ENCODE results near the gene TRMT11. TPM values are rescaled to one million over a fixed set of nuclear protein-coding genes. Genes with fewer than 3 reads are reported as not detected.

Gene TRMT11
- polyA plus RNA-seq, 1 donor (not counting 4 experiments of a cell fraction or from before 2014, with no cell fraction given): 23.0 TPM

GRCh38 chr6:126002755-126003679 is 16.7 kb downstream of the TRMT11 start:
- Histone ChIP-seq H3K4me3 (ENCODE audit: control insufficient read depth in 2 of 3, extremely low read depth in 1 of 3, insufficient read depth in 2 of 3, low read depth in 1 of 3, low read length in 3 of 3) (no peak overlapping the region), H3K9me3 (ENCODE audit: control insufficient read depth, low read depth, low read length) (no peaks in the 10 kb centered on the region), H3K4me2 (ENCODE audit: control insufficient read depth, extremely low read depth, insufficient read depth, low read depth, low read length) (no peak overlapping the region), H3K4me1 (ENCODE audit: control insufficient read depth, extremely low read depth, insufficient read depth, low read length) (no peaks in the 10 kb centered on the region), H3K9me1 (ENCODE audit: control insufficient read depth, extremely low read depth, insufficient read depth, low read length) (no peaks in the 10 kb centered on the region), H3K36me3 (ENCODE audit: control insufficient read depth in 2 of 2, extremely low read depth in 1 of 2, insufficient read depth in 2 of 2, low read length in 2 of 2) (peaks cover 6 to 10% of the 10 kb centered on the region in 2 experiments), H2AFZ (ENCODE audit: control insufficient read depth, low read length) (no peak overlapping the region), H4K20me1 (ENCODE audit: control insufficient read depth, extremely low read depth, insufficient read depth, low read length) (no peaks in the 10 kb centered on the region), H3K27me3 (ENCODE audit: control insufficient read depth, extremely low read depth, insufficient read depth, low read length) (no peaks in the 10 kb centered on the region), H3K79me2 (ENCODE audit: control insufficient read depth, insufficient read depth, low read length) (no peaks in the 10 kb centered on the region), H3K9ac (ENCODE audit: control insufficient read depth, extremely low read depth, insufficient read depth, low read length) (no peak overlapping the region), H3K27ac (ENCODE audit: control insufficient read depth, insufficient read depth, low read length) (no peak overlapping the region)
- DNase-seq (ENCODE audit: low read depth, low spot score) (no peak), FAIRE-seq (no peak)
- no peak for TF ChIP-seq CTCF (optimal IDR thresholded peaks at IDR 0.05 in 1 of 3, IDR thresholded peaks at IDR 0.05 in 1 of 3, conservative IDR thresholded peaks at IDR 0.05 in 1 of 3; ENCODE audit: extremely low read depth in 1 of 3, insufficient read depth in 2 of 3, low read length in 3 of 3)
- no peak for TF ChIP-seq EZH2 (IDR thresholded peaks at IDR 0.05; ENCODE audit: low read length)
- dilution Hi-C loops (cut with MboI; ENCODE audit: extremely low pct_ligation_motif_present, low sequenced_read_pairs): no loop called here

- TF ChIP-seq EZH2 (IDR thresholded peaks at IDR 0.05; ENCODE audit: low read length) (no peak), CTCF (optimal IDR thresholded peaks at IDR 0.05 in 1 of 3, IDR thresholded peaks at IDR 0.05 in 1 of 3, conservative IDR thresholded peaks at IDR 0.05 in 1 of 3; ENCODE audit: extremely low read depth in 1 of 3, insufficient read depth in 2 of 3, low read length in 3 of 3) (no peak)
- Histone ChIP-seq H3K4me1 (ENCODE audit: control insufficient read depth, extremely low read depth, insufficient read depth, low read length) (no peaks in the 10 kb centered on the region), H3K79me2 (ENCODE audit: control insufficient read depth, insufficient read depth, low read length) (no peaks in the 10 kb centered on the region), H3K9me1 (ENCODE audit: control insufficient read depth, extremely low read depth, insufficient read depth, low read length) (no peaks in the 10 kb centered on the region), H3K4me3 (ENCODE audit: control insufficient read depth in 2 of 3, extremely low read depth in 1 of 3, insufficient read depth in 2 of 3, low read depth in 1 of 3, low read length in 3 of 3) (no peak overlapping the region), H4K20me1 (ENCODE audit: control insufficient read depth, extremely low read depth, insufficient read depth, low read length) (no peaks in the 10 kb centered on the region), H3K9ac (ENCODE audit: control insufficient read depth, extremely low read depth, insufficient read depth, low read length) (no peak overlapping the region), H3K36me3 (ENCODE audit: control insufficient read depth in 2 of 2, extremely low read depth in 1 of 2, insufficient read depth in 2 of 2, low read length in 2 of 2) (peaks cover 7 to 24% of the 10 kb centered on the region in 2 experiments), H3K4me2 (ENCODE audit: control insufficient read depth, extremely low read depth, insufficient read depth, low read depth, low read length) (no peak overlapping the region), H3K27me3 (ENCODE audit: control insufficient read depth, extremely low read depth, insufficient read depth, low read length) (no peaks in the 10 kb centered on the region), H3K9me3 (ENCODE audit: control insufficient read depth, low read depth, low read length) (no peaks in the 10 kb centered on the region), H3K27ac (ENCODE audit: control insufficient read depth, insufficient read depth, low read length) (no peak overlapping the region), H2AFZ (ENCODE audit: control insufficient read depth, low read length) (no peak overlapping the region)
- dilution Hi-C loops (cut with MboI; ENCODE audit: extremely low pct_ligation_motif_present, low sequenced_read_pairs): no loop called here
- no peak for FAIRE-seq
- DNase-seq (ENCODE audit: low read depth, low spot score): no peak
Measured at GRCh38 chr6:126007800-126008199, 21.5 kb downstream of the TRMT11 start.
